Osteocyte (in vitro differentiated cells): Measurements from ENCODE around the gene ADGRL1. TPM values are rescaled to one million over a fixed set of nuclear protein-coding genes. Genes with fewer than 3 reads are reported as not detected.

Source experiments
- DNase-seq: peaks from one replicate; pipeline ENCODE4 v3.0.0; 2021; ENCODE audit warnings: mixed read lengths; ENCODE audit not compliant: unreplicated experiment; ENCODE audit errors: extremely low spot score
- H3K27ac Mint-ChIP-seq: one replicate; pipeline ENCODE4 v1.8.0; 2021; ENCODE audit warnings: mild to moderate bottlenecking, mixed read lengths; ENCODE audit not compliant: unreplicated experiment
- H3K27me3 Mint-ChIP-seq: one replicate; pipeline ENCODE4 v1.8.0; 2021; ENCODE audit warnings: mixed read lengths; ENCODE audit not compliant: unreplicated experiment
- H3K36me3 Mint-ChIP-seq: one replicate; pipeline ENCODE4 v1.8.0; 2021; ENCODE audit warnings: mixed read lengths; ENCODE audit not compliant: unreplicated experiment
- H3K4me1 Mint-ChIP-seq: one replicate; pipeline ENCODE4 v1.8.0; 2021; ENCODE audit warnings: mixed read lengths; ENCODE audit not compliant: unreplicated experiment
- H3K4me3 Mint-ChIP-seq: one replicate; pipeline ENCODE4 v1.8.0; 2021; ENCODE audit warnings: mild to moderate bottlenecking, moderate library complexity, mixed read lengths; ENCODE audit not compliant: unreplicated experiment
- H3K9me3 Mint-ChIP-seq: one replicate; pipeline ENCODE4 v1.8.0; 2021; ENCODE audit warnings: mixed read lengths; ENCODE audit not compliant: unreplicated experiment
- CTCF ChIP-seq: fragments of 200-600 bp; sonication (generic); IDR thresholded peaks from 2 replicates; pipeline ENCODE4 v1.5.0; 2021; ENCODE audit warnings: antibody characterized with exemption, mild to moderate bottlenecking, moderate library complexity
- total RNA-seq: library from RNA; stranded (reverse); gene quantifications from 2 replicates; pipeline ENCODE4 v1.2.1, GENCODE V29; 2021

Gene ADGRL1
- total RNA-seq, 1 donor from 2014 or later, result 43.5 TPM

- Mint-ChIP-seq H3K27ac (no peak overlapping the region), H3K9me3 (no peaks in the 10 kb centered on the region), H3K27me3 (no peaks in the 10 kb centered on the region), H3K4me3 (no peak overlapping the region), H3K4me1 (no peaks in the 10 kb centered on the region), H3K36me3 (peaks cover 11% of the 10 kb centered on the region)
- TF ChIP-seq CTCF, result no peak
- DNase-seq, result no peak
Observed at GRCh38 chr19:14160017-14160703, 45.8 kb downstream of the ADGRL1 start.

- no peak overlapping the region for H3K4me3 Mint-ChIP-seq
- H3K27me3 Mint-ChIP-seq, result no peaks in the 10 kb centered on the region
- peaks cover 14% of the 10 kb centered on the region for H3K36me3 Mint-ChIP-seq
- no peaks in the 10 kb centered on the region for H3K4me1 Mint-ChIP-seq
- H3K27ac Mint-ChIP-seq, result no peak overlapping the region
- H3K9me3 Mint-ChIP-seq, result no peaks in the 10 kb centered on the region
- TF ChIP-seq CTCF, result no peak
- DNase-seq, result no peak
Observed at GRCh38 chr19:14159059-14159458, 46.9 kb downstream of the ADGRL1 start.

- H3K9me3 Mint-ChIP-seq, result no peaks in the 10 kb centered on the region
- peaks cover 14% of the 10 kb centered on the region for H3K36me3 Mint-ChIP-seq
- H3K27me3 Mint-ChIP-seq, result no peaks in the 10 kb centered on the region
- no peak overlapping the region for H3K27ac Mint-ChIP-seq
- no peak overlapping the region for H3K4me3 Mint-ChIP-seq
- no peak for TF ChIP-seq CTCF
- DNase-seq, result no peak
- no peaks in the 10 kb centered on the region for H3K4me1 Mint-ChIP-seq
Observed at GRCh38 chr19:14158276-14159023, 47.5 kb downstream of the ADGRL1 start.

GRCh38 chr19:14156971-14157717, 48.8 kb downstream of the ADGRL1 start:
- no peaks in the 10 kb centered on the region for H3K9me3 Mint-ChIP-seq
- H3K27me3 Mint-ChIP-seq, result no peaks in the 10 kb centered on the region
- no peak overlapping the region for H3K27ac Mint-ChIP-seq
- peaks cover 16% of the 10 kb centered on the region for H3K36me3 Mint-ChIP-seq
- TF ChIP-seq CTCF, result no peak
- no peaks in the 10 kb centered on the region for H3K4me1 Mint-ChIP-seq
- no peak overlapping the region for H3K4me3 Mint-ChIP-seq
- DNase-seq, result no peak

GRCh38 chr19:14156122-14156521, 49.8 kb downstream of the ADGRL1 start:
- H3K36me3 Mint-ChIP-seq, result peaks cover 20% of the 10 kb centered on the region
- H3K9me3 Mint-ChIP-seq, result no peaks in the 10 kb centered on the region
- DNase-seq, result no peak
- H3K4me3 Mint-ChIP-seq, result no peak overlapping the region
- no peak overlapping the region for H3K27ac Mint-ChIP-seq
- H3K27me3 Mint-ChIP-seq, result no peaks in the 10 kb centered on the region
- H3K4me1 Mint-ChIP-seq, result no peaks in the 10 kb centered on the region
- TF ChIP-seq CTCF, result no peak
